Parathyroid adenoma (tissue), 2 donors: ENCODE measurements around the gene UBD.

ENCODE experiments used
- H2AFZ ChIP-seq: fragments of 300-600 bp; sonication (generic); one replicate; pipeline ENCODE4 v1.7.0; 2017; ENCODE audit warnings: antibody characterized with exemption, mild to moderate bottlenecking
- H3K27ac ChIP-seq: fragments of 300-600 bp; sonication (generic); one replicate; pipeline ENCODE4 v1.7.0; 2017
- H3K27me3 ChIP-seq: fragments of 300-600 bp; sonication (generic); one replicate; pipeline ENCODE4 v1.7.0; 2017; ENCODE audit warnings: low read length; ENCODE audit not compliant: control insufficient read depth, insufficient read depth
- H3K36me3 ChIP-seq: fragments of 300-600 bp; sonication (generic); one replicate; pipeline ENCODE4 v1.7.0; 2017; ENCODE audit warnings: low read length; ENCODE audit not compliant: control insufficient read depth, insufficient read depth
- H3K4me1 ChIP-seq: fragments of 300-600 bp; sonication (generic); one replicate; pipeline ENCODE4 v1.7.0; 2017; ENCODE audit warnings: control low read depth
- H3K4me2 ChIP-seq: fragments of 300-600 bp; sonication (generic); one replicate; pipeline ENCODE4 v1.7.0; 2017; ENCODE audit warnings: low read length
- H3K4me3 ChIP-seq: fragments of 300-600 bp; sonication (generic); one replicate; pipeline ENCODE4 v1.7.0; 2017; ENCODE audit warnings: low read depth, low read length
- H3K79me2 ChIP-seq: fragments of 300-600 bp; sonication (generic); one replicate; pipeline ENCODE4 v1.7.0; 2017; ENCODE audit warnings: control low read depth
- H3K9ac ChIP-seq: fragments of 300-600 bp; sonication (generic); one replicate; pipeline ENCODE4 v1.7.0; 2017; ENCODE audit warnings: mild to moderate bottlenecking
- H3K9me3 ChIP-seq: fragments of 300-600 bp; sonication (generic); one replicate; pipeline ENCODE4 v1.7.0; 2017; ENCODE audit warnings: low read length; ENCODE audit not compliant: control insufficient read depth
- CTCF ChIP-seq: fragments of 300-600 bp; sonication (generic); IDR thresholded peaks from one replicate; pipeline ENCODE4 v1.7.0; 2017; ENCODE audit warnings: antibody characterized with exemption, mild to moderate bottlenecking
- donor health status: primary hyperparathyroidism.

UBD gene

GRCh38 chr6:29520232-29520631 is 39.3 kb downstream of the UBD start:
- no peak for TF ChIP-seq CTCF
- Histone ChIP-seq H3K36me3 (no peaks in the 10 kb centered on the region), H3K4me2 (no peak overlapping the region)

GRCh38 chr6:29519291-29520010 is 40.1 kb downstream of the UBD start:
- H3K27me3 ChIP-seq: no peaks in the 10 kb centered on the region
- H3K4me3 ChIP-seq: no peak overlapping the region
- H3K9me3 ChIP-seq: no peaks in the 10 kb centered on the region
- H3K9ac ChIP-seq: no peak overlapping the region
- TF ChIP-seq CTCF: no peak
- H3K36me3 ChIP-seq: no peaks in the 10 kb centered on the region
- H3K4me2 ChIP-seq: no peak overlapping the region
- no peaks in the 10 kb centered on the region for H3K79me2 ChIP-seq
- H3K27ac ChIP-seq: no peak overlapping the region
- H2AFZ ChIP-seq: no peak overlapping the region
- no peaks in the 10 kb centered on the region for H3K4me1 ChIP-seq

More at GRCh38 chr6:29520232-29520631, 39.3 kb downstream of the UBD start:
- Histone ChIP-seq H2AFZ (no peak overlapping the region), H3K9ac (no peak overlapping the region), H3K27me3 (no peaks in the 10 kb centered on the region), H3K79me2 (no peaks in the 10 kb centered on the region), H3K9me3 (no peaks in the 10 kb centered on the region), H3K4me3 (no peak overlapping the region), H3K4me1 (no peaks in the 10 kb centered on the region), H3K27ac (no peak overlapping the region)

- Histone ChIP-seq H3K79me2 (no peaks in the 10 kb centered on the region), H3K4me1 (no peaks in the 10 kb centered on the region), H3K27me3 (no peaks in the 10 kb centered on the region), H3K4me2 (no peak overlapping the region), H2AFZ (no peak overlapping the region), H3K9ac (no peak overlapping the region), H3K27ac (no peak overlapping the region), H3K4me3 (no peak overlapping the region), H3K36me3 (no peaks in the 10 kb centered on the region), H3K9me3 (no peaks in the 10 kb centered on the region)
- no peak for TF ChIP-seq CTCF
Observed at GRCh38 chr6:29517728-29518440, 41.6 kb downstream of the UBD start.

GRCh38 chr6:29517245-29517644 is 42.3 kb downstream of the UBD start:
- Histone ChIP-seq H3K9me3 (no peaks in the 10 kb centered on the region), H3K79me2 (no peaks in the 10 kb centered on the region), H3K27me3 (no peaks in the 10 kb centered on the region), H2AFZ (no peak overlapping the region), H3K4me3 (no peak overlapping the region), H3K4me1 (no peaks in the 10 kb centered on the region), H3K9ac (no peak overlapping the region), H3K4me2 (no peak overlapping the region), H3K27ac (no peak overlapping the region), H3K36me3 (no peaks in the 10 kb centered on the region)
- TF ChIP-seq CTCF: no peak
